HG03439 (cell line): ENCODE measurements around the gene KIAA0232.

ENCODE experiments used
- ATAC-seq: cut with Tn5 transposase; IDR thresholded peaks from one replicate; pipeline ENCODE4 v1.9.1; 2021; ENCODE audit warnings: mild to moderate bottlenecking, moderate library complexity; ENCODE audit not compliant: unreplicated experiment

Gene KIAA0232, protein sequence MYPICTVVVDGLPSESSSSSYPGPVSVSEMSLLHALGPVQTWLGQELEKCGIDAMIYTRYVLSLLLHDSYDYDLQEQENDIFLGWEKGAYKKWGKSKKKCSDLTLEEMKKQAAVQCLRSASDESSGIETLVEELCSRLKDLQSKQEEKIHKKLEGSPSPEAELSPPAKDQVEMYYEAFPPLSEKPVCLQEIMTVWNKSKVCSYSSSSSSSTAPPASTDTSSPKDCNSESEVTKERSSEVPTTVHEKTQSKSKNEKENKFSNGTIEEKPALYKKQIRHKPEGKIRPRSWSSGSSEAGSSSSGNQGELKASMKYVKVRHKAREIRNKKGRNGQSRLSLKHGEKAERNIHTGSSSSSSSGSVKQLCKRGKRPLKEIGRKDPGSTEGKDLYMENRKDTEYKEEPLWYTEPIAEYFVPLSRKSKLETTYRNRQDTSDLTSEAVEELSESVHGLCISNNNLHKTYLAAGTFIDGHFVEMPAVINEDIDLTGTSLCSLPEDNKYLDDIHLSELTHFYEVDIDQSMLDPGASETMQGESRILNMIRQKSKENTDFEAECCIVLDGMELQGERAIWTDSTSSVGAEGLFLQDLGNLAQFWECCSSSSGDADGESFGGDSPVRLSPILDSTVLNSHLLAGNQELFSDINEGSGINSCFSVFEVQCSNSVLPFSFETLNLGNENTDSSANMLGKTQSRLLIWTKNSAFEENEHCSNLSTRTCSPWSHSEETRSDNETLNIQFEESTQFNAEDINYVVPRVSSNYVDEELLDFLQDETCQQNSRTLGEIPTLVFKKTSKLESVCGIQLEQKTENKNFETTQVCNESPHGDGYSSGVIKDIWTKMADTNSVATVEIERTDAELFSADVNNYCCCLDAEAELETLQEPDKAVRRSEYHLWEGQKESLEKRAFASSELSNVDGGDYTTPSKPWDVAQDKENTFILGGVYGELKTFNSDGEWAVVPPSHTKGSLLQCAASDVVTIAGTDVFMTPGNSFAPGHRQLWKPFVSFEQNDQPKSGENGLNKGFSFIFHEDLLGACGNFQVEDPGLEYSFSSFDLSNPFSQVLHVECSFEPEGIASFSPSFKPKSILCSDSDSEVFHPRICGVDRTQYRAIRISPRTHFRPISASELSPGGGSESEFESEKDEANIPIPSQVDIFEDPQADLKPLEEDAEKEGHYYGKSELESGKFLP (N-terminal part only)

GRCh38 chr4:6782147-6782845 lies at the start of gene KIAA0232:
TSS of gene KIAA0232 (plus strand) at chr4:6782727. CDS start at chr4:6824454, 41,727 bp downstream.
- ATAC-seq, result peak; percentile 70

- no peak for ATAC-seq
Observed at GRCh38 chr4:6733358-6734164, 49.0 kb upstream of the KIAA0232 start.

DNA sequence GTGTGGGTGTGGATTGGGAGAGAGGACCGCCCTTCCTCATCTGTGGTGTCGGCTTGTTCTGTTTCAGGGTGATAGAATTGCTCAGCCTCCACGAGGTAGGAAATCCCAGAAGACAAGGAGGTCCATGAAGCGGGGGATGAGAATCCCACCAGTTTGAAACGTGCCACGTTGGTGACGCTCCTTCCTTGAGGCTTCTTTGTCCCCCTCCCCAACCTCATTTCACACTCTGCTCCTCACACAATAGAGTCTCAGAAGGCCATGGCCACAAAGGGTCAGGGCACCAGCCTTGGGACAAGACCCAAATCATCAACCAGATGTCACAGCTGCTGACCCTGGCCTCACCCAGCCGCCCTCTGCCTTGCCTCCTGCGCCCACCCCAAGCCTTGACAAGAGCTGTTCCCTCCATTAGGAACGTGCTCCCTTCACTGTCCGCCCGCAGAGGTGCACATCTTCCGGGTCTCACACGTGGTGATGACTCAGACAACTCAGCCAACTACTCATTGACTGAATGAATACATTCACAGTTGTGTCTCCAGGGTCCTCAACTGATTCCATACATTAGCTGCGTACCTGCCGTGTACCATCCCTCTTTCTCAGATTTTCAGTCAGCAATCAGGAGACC lies 48.3 kb upstream of the KIAA0232 start:
- ATAC-seq, result no peak

DNA sequence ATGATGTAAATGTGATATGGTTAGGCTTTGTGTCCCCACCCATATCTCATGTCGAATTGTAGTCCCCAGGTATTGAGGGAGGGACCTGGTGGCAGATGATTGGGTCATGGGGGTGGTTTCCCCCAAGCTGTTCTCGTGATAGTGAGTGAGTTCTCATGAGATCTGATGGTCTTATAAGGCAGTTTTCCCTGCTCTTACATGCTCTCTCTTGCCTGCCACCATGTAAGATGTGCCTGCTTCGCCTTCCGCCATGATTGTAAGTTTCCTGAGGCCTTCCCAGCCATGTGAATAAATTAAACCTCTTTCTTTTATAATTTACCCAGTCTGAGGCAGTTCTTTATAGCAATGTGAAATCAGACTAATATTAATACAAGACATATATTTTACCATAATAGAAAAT lies 42.6 kb upstream of the KIAA0232 start:
- ATAC-seq, result no peak

DNA sequence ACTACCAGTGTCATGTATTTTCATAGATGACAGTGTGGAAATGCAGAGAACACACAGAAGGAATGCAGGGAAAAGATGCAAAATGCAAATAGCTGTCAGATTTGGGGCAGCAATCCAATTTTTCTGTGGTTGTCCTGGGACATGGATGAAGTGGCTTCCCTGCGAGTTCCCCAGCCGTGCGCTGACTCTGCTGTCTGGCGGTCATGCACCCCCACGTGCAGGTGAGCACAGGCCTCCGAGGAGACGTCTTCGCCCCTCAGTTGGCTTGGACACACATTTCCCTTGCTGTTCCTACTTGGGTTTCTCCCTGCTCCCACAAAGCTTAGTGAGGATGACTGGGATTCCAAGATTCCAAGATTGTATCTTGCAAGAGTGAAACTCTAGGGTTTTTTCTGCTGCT lies 42.2 kb upstream of the KIAA0232 start:
- no peak for ATAC-seq

- no peak for ATAC-seq
Observed at GRCh38 chr4:6742507-6742906, 40.0 kb upstream of the KIAA0232 start.

DNA sequence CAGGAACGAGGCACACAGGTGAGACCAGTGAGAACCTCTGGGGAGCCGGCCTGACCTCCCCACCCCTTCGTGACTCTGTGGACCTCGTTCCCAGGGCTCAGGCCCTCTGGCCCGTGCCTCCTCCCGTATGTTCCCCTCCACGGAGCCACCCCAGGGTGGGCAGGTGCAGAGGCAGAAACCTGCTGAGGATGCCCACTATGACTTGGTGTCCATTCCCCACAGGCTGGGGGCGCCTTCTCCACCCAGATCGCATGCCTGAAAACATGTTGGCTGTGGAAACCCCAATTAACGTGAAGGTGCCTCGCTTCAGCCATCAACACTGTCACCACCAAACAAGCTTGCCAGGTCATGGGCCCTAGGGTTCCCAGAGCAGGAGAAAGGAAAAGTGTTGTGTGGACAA lies 39.5 kb upstream of the KIAA0232 start:
- no peak for ATAC-seq

- no peak for ATAC-seq
Observed at GRCh38 chr4:6746721-6747293, 35.7 kb upstream of the KIAA0232 start.

- ATAC-seq, result no peak
Observed at GRCh38 chr4:6747294-6748051, 35.1 kb upstream of the KIAA0232 start.

DNA sequence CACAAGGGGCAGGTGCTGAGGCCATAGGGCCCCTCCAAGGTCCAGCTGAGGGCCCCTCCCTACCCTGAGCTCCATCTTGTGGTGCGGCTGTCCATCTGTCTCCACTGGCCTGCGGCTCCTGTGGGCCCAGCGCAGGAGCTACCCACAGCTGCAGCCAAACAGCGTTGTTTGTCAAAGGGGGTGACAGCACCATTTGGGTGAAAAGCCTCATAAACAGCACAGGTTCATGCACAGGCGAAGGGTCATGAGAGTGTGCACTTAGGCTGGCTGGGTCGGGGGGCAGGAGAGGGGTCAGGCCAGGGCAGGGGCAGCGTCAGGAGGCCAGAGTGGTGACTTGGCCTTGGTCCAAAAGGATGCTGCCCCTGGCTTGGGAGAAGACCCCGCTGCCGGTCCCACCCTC lies 34.2 kb upstream of the KIAA0232 start:
- no peak for ATAC-seq

GRCh38 chr4:6749340-6750171 lies 33.0 kb upstream of the KIAA0232 start:
- no peak for ATAC-seq

GRCh38 chr4:6750286-6751221 lies 32.0 kb upstream of the KIAA0232 start:
- no peak for ATAC-seq

GRCh38 chr4:6751611-6752485 lies 30.7 kb upstream of the KIAA0232 start:
- no peak for ATAC-seq

DNA sequence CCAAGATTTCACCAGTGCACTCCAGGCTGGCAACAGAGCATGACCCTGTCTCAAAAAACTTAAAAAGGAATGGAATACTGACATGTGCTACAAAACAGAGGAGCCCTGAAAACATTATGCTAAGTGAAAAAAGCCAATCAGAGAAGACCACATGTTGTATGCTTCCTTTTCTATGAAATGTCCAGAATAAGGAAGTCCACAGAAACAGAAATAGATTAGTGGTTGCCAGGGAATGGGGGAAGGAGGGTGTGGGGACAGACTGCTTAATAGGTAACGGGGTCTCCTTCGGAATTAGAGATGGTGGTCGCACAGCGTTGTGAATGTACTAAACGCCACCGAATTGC lies 30.1 kb upstream of the KIAA0232 start:
- no peak for ATAC-seq

DNA sequence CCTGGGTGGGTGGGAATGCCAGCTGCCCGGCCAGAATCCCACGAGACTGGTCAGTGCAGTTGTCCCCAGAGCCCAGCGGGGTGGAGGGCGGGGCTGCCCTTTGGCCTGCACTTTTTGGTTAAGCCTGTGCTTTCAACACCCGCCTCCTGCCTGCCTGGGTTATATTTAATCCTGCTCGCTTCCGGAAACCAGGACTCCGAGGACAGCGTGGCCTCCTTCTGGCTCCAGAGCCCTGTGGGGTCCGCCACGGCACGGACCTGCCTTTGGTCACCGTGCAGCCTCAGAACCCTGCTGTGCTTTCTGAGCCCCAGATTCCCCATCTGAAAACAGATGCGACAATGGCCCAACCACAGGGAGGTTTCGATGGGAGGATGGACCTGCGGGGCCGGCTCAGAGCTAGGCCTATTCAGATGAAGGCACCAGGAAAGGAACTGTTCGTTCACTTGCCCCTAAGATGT lies 29.4 kb upstream of the KIAA0232 start:
- no peak for ATAC-seq
